Astrocyte (in vitro differentiated cells and primary cell): ENCODE data around the gene SCLY.

Experiments used
- EZH2 ChIP-seq: IDR thresholded peaks from 2 replicates; pipeline ENCODE4 v1.6.1; 2012; ENCODE audit warnings: mild to moderate bottlenecking, low read length, inconsistent platforms; ENCODE audit not compliant: insufficient read depth
- TF ChIP-seq, protein P1 (sequence below): IDR thresholded peaks from 2 replicates; pipeline ENCODE4 v1.5.1; 2011; ENCODE audit warnings: low read depth, mild to moderate bottlenecking, inconsistent platforms, low read length, moderate library complexity; ENCODE audit not compliant: insufficient read depth

- TF ChIP-seq, protein P1, sequence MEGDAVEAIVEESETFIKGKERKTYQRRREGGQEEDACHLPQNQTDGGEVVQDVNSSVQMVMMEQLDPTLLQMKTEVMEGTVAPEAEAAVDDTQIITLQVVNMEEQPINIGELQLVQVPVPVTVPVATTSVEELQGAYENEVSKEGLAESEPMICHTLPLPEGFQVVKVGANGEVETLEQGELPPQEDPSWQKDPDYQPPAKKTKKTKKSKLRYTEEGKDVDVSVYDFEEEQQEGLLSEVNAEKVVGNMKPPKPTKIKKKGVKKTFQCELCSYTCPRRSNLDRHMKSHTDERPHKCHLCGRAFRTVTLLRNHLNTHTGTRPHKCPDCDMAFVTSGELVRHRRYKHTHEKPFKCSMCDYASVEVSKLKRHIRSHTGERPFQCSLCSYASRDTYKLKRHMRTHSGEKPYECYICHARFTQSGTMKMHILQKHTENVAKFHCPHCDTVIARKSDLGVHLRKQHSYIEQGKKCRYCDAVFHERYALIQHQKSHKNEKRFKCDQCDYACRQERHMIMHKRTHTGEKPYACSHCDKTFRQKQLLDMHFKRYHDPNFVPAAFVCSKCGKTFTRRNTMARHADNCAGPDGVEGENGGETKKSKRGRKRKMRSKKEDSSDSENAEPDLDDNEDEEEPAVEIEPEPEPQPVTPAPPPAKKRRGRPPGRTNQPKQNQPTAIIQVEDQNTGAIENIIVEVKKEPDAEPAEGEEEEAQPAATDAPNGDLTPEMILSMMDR = no peak
- TF ChIP-seq EZH2 = no peak
Observed at GRCh38 chr2:238098901-238099713, 38.3 kb downstream of the SCLY start.
